ENCODE results near the gene CRX.

DNA sequence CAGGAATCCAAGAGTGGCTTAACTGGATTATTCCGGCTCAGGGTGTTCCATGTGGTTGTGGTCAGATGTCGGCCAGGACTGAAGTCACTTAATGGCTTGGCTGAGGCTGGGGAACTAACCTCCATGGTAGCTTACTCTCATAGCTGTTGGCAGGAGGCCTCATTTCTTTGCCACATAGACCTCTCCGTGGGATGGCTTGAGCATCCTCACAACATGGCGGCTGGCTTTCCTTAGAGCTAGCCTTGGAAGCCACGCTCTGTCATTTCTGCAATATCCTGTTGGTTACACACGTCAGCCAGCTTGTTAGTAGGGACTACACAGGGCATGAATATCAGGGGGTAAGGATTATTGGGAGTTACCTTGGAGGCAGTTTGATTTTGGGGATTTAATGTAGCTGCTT lies 5.1 kb downstream of the CRX start:
- TF ChIP-seq CTCF (IDR thresholded peaks at IDR 0.05) (no peak), EZH2 (IDR thresholded peaks at IDR 0.05; ENCODE audit: borderline replicate concordance, insufficient read depth, low read depth, low read length, poor library complexity, severe bottlenecking) (no peak)

Data from B cell (primary cell).